Suppressor macrophage treated with lipopolysaccharide for 1 hour (primary cell): ENCODE data around the gene CTBP2.
A peak's percentile ranks its signal among the peaks of the same experiment; 100 is the strongest.

Experiments
- DNase-seq, 3 donors: peaks; one replicate each; pipeline ENCODE4 v3.0.0-alpha.2; 2020 to 2022

CTBP2 gene

DNA sequence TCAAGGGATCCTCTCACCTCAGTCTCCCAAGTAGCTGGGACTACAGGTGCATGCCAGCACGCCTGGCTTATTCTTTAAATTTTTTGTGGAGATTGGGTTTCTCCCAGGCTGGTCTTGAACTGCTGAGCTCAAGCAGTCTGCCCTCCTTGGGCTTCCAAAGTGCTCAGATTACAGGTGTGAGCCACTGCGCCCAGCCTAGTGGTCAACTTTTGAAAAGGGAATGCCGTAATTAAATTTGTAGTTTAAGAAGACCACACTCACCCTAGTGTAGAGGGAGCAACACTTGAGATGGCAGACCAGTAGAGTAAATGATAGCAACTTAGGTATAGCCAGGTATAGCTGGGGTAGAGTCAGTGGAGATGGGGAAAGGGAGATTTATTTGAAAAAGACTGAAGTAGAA is 200.8 kb downstream of the CTBP2 start:
- DNase-seq: no peak

DNA sequence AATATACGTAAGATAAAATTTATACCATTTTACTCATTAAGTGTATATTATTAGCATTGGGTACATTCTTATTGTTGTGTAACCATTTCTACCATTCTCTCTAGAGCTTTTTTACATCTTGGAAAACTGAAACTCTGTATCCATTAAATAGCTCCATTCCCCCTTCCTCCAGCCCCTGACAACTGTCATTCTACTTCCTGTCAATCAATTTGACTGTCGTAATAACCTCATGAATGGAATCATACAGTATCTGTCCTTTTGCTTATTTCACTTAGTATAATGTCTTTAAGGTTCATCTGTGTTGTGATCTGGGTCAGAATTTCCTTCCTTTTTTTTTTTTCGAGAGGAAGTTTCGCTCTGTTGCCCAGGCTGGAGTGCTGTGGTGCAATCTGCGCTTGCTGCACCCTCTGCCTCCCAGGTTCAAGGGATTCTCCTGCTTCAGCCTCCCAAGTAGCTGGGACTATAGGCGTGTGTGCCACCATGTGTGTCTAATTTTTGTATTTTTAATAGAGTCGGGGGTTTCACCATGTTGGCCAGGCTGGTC is 202.9 kb downstream of the CTBP2 start:
- DNase-seq: peak; percentile 38 to 61 (median 55)

DNA sequence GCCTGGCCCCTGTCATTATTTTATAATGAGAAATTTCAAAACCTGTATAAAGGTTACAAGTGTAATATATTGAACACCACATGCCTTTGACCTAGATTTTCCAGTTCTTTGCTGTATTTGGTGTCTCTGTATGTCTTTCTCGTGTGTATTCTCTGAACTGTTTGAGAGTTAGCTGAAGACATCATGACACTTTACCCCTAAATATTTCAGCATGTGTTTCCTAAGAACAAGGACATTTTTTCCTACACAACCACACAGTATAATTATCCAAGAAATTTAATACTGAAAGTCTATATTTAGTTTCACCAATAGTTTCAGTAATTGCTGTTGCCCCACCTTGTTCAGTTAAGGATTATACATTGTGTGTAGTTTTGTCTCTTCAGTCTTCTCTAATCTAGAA is 203.6 kb downstream of the CTBP2 start:
- no peak for DNase-seq

DNA sequence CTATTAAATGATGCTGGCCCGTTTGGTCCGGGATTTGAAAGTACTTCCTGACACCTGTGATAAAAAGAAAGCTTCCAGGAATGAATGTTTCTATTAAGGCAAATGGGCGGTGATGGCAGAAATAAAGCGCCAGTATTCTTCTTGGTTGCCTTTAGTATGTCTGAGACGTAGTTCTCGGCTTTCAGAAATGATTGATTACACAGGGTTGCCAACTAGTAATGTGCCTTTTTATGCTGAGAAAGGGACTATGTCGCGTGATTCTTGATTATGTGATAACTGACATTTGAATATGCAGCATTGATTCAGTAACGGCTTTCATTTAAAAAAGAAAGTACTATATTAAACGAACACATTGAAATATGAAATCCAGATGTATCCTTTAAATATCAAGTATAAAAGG is 204.5 kb downstream of the CTBP2 start:
- DNase-seq: no peak

DNA sequence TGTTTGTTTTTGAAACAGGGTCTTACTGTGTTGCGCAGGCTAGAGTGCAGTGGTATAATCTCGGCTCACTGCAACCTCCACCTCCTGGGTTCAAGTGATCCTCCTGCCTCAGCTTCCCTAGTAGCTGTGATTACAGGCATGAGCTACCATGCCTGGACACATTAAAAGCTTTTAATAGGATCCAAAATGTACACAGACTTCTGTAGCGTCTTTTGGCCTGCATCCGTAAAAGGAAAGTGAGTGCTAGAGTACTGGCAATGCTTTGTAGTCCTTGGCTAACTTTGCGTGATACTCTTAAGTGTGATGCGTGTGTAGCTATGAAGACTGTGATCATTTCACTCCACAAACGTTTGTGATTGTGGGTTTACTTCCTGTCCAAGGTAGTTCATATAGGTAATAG is 205.1 kb downstream of the CTBP2 start:
- DNase-seq: no peak

DNA sequence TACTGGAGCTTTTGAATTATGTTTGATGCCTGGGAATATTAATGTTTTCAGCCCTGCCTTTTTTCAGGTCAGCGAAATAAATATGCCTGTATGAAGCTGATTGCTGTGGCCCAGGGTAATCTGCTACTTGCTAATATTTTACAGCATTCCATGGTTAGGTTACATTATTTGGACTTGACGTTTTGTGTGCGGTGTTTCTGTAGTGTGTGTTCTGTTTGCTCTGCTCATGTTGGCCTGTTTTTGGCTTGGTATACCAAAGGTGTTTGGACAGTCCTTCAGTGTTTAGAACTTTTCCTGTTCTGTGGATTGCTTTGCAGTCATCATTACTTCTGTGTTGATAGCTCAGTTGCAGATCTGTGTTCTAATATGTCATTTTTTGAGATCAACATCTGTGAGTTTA is 206.9 kb downstream of the CTBP2 start:
- no peak for DNase-seq

DNA sequence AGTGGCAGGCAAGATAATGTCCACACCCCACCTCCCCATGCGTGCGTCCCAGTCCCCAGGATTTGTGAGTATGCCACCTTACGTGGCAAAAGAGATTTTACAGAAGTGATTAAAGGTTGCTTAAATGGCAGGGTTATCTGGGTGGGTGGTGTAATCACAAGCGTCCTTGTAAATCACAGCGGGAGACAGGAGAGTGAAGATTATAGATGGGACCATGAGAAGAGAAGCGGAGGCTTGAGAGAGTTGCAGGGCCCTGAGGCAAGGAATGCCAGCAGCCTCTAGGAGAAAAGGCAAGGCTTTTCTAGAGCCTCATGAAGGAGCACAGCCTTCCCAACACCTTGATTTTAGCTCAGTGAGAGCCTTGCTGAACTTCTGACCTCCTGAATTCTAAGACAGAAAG is 208.2 kb downstream of the CTBP2 start:
- DNase-seq: peak in 1 of 3 donors; percentile 5

DNA sequence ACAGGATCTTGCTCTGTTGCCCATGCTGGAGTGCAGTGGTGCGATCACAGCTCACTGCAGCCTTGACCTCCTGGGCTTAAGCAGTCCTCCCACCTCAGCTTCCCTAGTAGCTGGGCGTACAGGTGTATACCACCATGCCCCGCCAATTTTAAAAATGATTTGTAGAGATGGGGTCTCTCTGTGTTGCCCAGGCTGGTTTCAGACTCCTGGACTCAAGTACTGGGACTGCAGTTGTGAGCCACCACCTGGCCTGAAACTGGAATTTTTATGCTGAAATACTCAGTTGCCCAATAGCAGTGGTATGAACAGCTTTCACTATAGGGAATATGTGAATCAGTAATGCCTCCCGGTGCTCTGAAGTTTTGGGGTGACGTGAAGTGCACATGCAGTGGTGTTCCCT is 210.8 kb downstream of the CTBP2 start:
- peak in 1 of 3 donors; percentile 18 for DNase-seq

DNA sequence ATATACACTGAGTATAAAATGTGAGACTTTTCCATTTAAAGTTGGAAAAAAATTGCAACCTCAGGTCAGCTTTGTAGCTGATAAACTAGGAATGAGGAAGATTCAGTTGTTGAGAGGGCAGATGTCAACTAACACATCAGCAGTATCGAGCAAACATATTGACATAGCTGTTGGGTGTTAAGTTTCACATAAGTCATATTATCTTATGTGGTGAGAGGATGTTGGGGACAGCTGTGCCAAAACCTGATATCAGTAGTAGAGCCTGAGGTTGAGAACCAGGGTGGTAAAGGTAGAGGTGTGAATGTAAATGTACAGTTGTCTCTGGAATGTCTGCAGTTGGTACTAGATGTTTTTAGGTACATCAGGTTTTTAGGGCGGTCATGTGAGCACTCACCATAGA is 213.4 kb downstream of the CTBP2 start:
- peak in 1 of 3 donors; percentile 12 for DNase-seq

DNA sequence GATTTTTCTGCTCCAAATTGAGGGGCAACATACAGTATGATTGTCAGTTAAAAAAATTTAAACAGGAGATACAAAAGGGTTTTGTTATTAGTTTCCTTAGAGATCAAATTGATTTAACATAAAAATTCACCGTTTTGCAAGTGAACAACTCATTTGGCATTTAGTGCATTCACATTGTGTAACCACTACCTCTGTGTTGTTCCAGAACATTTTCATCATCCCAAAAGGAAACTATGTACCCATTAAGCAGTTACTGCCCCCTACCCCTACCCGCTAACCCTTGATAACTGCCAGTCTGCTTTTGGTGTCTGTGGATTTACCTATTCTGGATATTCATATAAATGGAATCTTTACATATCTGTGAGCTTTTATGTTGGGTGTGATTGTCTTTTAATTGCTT is 215.4 kb downstream of the CTBP2 start:
- peak in 1 of 3 donors; percentile 14 for DNase-seq

DNA sequence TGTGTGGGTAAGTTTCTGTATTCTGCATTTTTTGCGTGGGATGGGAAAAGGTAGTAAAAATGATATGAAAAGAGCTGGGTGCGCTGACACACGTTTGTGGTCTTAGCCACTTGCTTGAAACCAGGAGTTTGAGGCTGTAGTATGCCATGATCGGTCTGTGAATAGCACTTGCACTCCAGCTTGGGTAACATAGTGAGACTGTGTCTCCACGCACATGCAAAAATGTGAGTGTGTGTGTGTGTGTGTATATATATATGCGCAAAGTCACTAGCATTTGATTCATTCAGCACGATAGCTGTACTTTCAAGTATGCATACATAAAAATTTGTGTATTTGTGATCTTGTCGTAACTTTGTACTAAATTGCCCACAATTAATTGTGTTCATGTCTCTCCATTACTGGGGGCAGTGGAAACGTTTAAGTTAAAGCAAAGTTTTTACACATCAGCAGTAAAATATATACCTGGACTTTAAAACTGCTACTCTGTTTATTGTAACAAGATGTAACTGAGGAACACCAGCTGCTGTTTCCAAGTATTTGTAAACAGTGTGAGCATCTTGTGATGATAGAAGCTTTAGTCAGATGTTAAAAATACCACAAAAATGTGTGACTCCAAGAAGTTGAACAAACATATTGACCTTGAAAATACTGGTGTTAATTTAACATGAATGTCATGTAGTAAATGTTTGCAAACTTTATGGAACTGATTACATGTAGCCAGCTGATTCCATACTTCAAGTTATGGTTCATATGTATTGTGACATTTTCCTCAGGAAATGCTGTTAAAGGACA is 216.9 kb downstream of the CTBP2 start:
- peak in 2 of 3 donors; percentile 27 to 29 for DNase-seq

DNA sequence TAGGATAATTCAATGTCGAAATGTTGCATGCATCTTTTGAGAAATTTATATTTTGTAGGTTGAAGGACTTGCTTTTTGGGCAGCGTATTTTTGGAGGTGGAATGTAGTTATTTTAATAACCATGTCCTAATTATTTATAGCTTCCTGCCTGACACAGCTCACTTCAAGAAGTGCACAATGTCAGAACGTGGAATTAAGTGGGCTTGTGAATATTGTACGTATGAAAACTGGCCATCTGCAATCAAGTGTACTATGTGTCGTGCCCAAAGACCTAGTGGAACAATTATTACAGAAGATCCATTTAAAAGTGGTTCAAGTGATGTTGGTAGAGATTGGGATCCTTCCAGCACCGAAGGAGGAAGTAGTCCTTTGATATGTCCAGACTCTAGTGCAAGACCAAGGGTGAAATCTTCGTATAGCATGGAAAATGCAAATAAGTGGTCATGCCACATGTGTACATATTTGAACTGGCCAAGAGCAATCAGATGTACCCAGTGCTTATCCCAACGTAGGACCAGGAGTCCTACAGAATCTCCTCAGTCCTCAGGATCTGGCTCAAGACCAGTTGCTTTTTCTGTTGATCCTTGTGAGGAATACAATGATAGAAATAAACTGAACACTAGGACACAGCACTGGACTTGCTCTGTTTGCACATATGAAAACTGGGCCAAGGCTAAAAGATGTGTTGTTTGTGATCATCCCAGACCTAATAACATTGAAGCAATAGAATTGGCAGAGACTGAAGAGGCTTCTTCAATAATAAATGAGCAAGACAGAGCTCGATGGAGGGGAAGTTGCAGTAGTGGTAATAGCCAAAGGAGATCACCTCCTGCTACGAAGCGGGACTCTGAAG is 217.8 kb downstream of the CTBP2 start:
- peak in 2 of 3 donors; percentile 29 to 38 for DNase-seq

DNA sequence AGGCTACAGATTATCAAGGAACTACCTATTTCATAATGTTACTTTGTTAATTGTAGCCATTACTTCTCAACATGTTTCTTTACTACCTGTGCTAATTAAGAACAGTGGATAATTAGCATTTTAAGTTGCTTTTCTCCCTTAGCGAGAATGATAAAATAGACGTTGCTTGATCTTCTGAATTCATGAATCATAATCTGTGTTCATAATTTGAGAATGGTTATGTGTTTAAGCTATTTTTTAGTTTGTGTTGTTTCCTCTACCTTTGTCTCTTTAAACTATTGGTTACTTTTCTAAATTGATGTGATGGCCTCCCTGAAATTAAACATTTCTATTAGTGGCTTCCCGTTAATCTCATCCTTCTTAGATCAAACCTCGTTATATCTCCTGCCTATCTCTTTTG is 218.5 kb downstream of the CTBP2 start, which contains the start of gene ZRANB1:
Gene ZRANB1, plus strand, starts transcription at position 301 of the 400 bp plus-strand sequence. CDS start 371 bp downstream, outside the sequence.
- DNase-seq: peak in 1 of 3 donors; percentile 10

DNA sequence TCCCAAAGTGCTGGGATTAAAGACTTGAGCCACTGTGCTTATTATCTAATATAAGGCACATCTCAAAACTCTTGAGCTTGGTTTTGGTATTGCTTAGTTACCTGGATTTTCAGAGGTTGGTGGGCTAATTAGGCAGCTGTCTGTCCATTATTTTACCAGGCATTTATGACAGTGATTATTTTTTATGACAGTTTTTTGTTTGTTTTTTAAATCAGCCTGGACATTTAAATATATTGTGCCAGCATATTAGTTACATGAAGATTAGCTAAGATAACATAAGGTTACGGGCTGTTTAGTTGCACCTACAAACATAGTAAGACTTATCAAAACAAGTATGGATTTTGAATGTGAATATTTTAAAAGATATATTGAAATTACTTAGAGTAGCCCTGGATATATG is 221.1 kb downstream of the CTBP2 start:
- DNase-seq: no peak

DNA sequence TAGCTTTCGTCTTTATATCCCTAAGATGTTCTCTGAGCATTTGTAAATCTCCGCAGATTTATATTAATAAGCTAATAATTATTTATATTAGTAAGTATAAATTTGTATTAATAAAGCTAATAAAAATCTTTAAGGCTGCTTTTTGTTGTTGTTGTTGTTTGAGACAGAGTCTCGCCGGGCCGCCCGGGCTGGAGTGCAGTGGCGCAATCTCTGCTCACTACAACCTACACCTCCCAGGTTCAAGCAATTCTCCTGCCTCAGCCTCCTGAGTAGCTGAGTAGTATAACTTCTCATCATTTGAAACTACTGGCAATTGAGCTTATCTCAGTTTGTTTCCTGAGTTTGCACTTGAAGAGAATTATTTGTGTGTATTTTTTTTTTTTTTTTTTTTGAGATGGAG is 223.6 kb downstream of the CTBP2 start:
- DNase-seq: no peak

DNA sequence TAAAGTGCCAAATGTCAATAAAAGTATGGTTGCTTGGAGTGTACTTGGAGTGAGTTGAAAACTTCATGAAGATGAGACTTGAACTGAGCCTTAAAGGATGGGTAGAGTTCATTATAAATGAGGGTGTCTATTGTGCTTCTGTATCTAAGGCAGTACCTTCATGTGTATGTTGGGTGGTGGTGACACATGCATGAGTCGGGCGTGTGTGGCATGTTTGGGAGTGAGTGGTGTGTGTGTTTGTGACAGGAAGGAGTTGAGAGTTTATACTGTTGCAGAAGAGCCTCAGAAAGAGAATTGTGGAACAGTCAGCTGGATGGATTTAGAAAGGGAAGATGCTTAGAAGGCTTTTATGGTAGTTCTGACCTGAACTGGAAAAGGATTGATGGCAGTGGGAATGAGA is 224.4 kb downstream of the CTBP2 start:
- DNase-seq: peak in 1 of 3 donors; percentile 27
